Panc1 (cell line): ENCODE measurements around the gene FN1.

Experiments
- CTCF ChIP-seq: fragments of 450-650 bp; IDR thresholded peaks from 2 replicates; pipeline ENCODE4 v1.5.1; 2017; ENCODE audit warnings: mild to moderate bottlenecking
- POLR2AphosphoS5 ChIP-seq: IDR thresholded peaks from 2 replicates; pipeline ENCODE4 v1.6.1; 2012; ENCODE audit warnings: mild to moderate bottlenecking, low read depth, low read length, moderate library complexity
- SIN3A ChIP-seq: IDR thresholded peaks from 2 replicates; pipeline ENCODE4 v1.6.1; 2012; ENCODE audit warnings: low read depth, mild to moderate bottlenecking, low read length, moderate library complexity, borderline replicate concordance; ENCODE audit not compliant: insufficient read depth
- TCF7L2 ChIP-seq: IDR thresholded peaks from 2 replicates; pipeline ENCODE4 v1.6.1; 2011; ENCODE audit warnings: mild to moderate bottlenecking, low read depth, low read length, inconsistent platforms
- TF ChIP-seq, protein P1 (sequence below), 2 experiments: IDR thresholded peaks; 2 replicates each; pipeline ENCODE4 v1.6.1; 2011 to 2012; ENCODE audit warnings: low read depth in 2 of 2, control low read depth in 1 of 2, low read length in 1 of 2, mild to moderate bottlenecking in 1 of 2, moderate library complexity in 1 of 2; ENCODE audit not compliant: insufficient read depth in 1 of 2

DNA sequence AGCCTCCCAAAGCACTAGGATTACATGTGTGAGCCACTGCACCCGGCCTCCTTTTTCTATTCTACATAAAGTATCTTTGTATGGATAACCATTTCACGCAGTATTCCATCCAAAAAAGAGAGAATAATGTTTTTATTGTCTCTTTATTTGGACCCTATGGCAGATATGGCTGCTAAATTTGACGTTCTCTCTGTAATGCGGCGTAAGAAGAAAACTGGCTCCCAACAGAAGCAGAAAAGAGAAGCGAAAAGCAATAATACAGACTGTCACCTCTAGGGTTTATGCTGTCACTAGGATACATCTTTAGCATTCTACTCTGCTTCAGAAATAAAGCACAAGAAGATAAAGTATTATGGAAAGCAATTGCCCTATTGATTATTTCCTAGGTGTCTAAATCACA, 55.9 kb downstream of the FN1 start:
- no peak for TF ChIP-seq CTCF
- TF ChIP-seq SIN3A: no peak
- TF ChIP-seq POLR2AphosphoS5: no peak
- TF ChIP-seq, protein P1, sequence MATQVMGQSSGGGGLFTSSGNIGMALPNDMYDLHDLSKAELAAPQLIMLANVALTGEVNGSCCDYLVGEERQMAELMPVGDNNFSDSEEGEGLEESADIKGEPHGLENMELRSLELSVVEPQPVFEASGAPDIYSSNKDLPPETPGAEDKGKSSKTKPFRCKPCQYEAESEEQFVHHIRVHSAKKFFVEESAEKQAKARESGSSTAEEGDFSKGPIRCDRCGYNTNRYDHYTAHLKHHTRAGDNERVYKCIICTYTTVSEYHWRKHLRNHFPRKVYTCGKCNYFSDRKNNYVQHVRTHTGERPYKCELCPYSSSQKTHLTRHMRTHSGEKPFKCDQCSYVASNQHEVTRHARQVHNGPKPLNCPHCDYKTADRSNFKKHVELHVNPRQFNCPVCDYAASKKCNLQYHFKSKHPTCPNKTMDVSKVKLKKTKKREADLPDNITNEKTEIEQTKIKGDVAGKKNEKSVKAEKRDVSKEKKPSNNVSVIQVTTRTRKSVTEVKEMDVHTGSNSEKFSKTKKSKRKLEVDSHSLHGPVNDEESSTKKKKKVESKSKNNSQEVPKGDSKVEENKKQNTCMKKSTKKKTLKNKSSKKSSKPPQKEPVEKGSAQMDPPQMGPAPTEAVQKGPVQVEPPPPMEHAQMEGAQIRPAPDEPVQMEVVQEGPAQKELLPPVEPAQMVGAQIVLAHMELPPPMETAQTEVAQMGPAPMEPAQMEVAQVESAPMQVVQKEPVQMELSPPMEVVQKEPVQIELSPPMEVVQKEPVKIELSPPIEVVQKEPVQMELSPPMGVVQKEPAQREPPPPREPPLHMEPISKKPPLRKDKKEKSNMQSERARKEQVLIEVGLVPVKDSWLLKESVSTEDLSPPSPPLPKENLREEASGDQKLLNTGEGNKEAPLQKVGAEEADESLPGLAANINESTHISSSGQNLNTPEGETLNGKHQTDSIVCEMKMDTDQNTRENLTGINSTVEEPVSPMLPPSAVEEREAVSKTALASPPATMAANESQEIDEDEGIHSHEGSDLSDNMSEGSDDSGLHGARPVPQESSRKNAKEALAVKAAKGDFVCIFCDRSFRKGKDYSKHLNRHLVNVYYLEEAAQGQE (IDR thresholded peaks at IDR 0.05; ENCODE audit: insufficient read depth in 1 of 2, low read depth in 2 of 2, low read length in 1 of 2): no peak
- TF ChIP-seq TCF7L2: no peak
